Fibroblast of lung (primary cell): ENCODE measurements around the gene MT3. TPM values are rescaled to one million over a fixed set of nuclear protein-coding genes. Genes with fewer than 3 reads are reported as not detected.
A peak's percentile ranks its signal among the peaks of the same experiment; 100 is the strongest.

Experiments
- DNase-seq, 2 donors: peaks; one replicate each; pipeline versions ENCODE4 v3.0.0 to v3.0.0-alpha.2; 2010; ENCODE audit warnings: low read depth in 2 of 2
- H2AFZ ChIP-seq: 2 replicates; pipeline ENCODE4 v1.5.1; 2012; ENCODE audit warnings: low read length, control low read depth, inconsistent platforms
- H3K27ac ChIP-seq: 2 replicates; pipeline ENCODE4 v1.5.1; 2011; ENCODE audit warnings: low read length, control low read depth; ENCODE audit not compliant: insufficient read depth
- H3K27me3 ChIP-seq: 2 replicates; pipeline ENCODE4 v1.5.1; 2011; ENCODE audit warnings: mild to moderate bottlenecking, low read length; ENCODE audit not compliant: control insufficient read depth, insufficient read depth
- H3K36me3 ChIP-seq: 2 replicates; pipeline ENCODE4 v1.5.1; 2011; ENCODE audit warnings: low read length; ENCODE audit not compliant: control insufficient read depth, insufficient read depth
- H3K4me1 ChIP-seq: 2 replicates; pipeline ENCODE4 v1.5.1; 2011; ENCODE audit warnings: low read length; ENCODE audit not compliant: control insufficient read depth, insufficient read depth; ENCODE audit errors: extremely low read depth
- H3K4me2 ChIP-seq: 2 replicates; pipeline ENCODE4 v1.5.1; 2011; ENCODE audit warnings: low read length, control low read depth; ENCODE audit not compliant: insufficient read depth; ENCODE audit errors: extremely low read depth
- H3K4me3 ChIP-seq, 4 experiments: fragments of 200-600 bp in 1 of 4; sonication (generic) in 1 of 4; replicated peaks in 1 of 4; 2 replicates each; pipeline ENCODE4 v1.5.1; 2011 to 2016; ENCODE audit warnings: low read length in 4 of 4, low read depth in 3 of 4, mild to moderate bottlenecking in 3 of 4, control low read depth in 2 of 4, inconsistent platforms in 1 of 4, mixed read lengths in 1 of 4; ENCODE audit not compliant: insufficient read depth in 1 of 4; ENCODE audit errors: control extremely low read depth in 1 of 4
- H3K79me2 ChIP-seq: 2 replicates; pipeline ENCODE4 v1.5.1; 2012; ENCODE audit warnings: mild to moderate bottlenecking, low read length, inconsistent platforms; ENCODE audit not compliant: control insufficient read depth, insufficient read depth
- H3K9ac ChIP-seq: 2 replicates; pipeline ENCODE4 v1.5.1; 2011; ENCODE audit warnings: mild to moderate bottlenecking, low read length, control low read depth; ENCODE audit not compliant: insufficient read depth
- H3K9me3 ChIP-seq: 2 replicates; pipeline ENCODE4 v1.5.1; 2012; ENCODE audit warnings: low read depth, low read length; ENCODE audit not compliant: control insufficient read depth, insufficient read depth
- H4K20me1 ChIP-seq: 2 replicates; pipeline ENCODE4 v1.5.1; 2011; ENCODE audit warnings: low read length; ENCODE audit not compliant: control insufficient read depth, insufficient read depth; ENCODE audit errors: extremely low read depth
- EZH2 ChIP-seq: IDR thresholded peaks from 2 replicates; pipeline ENCODE4 v1.5.1; 2012; ENCODE audit warnings: low read length, control low read depth, mild to moderate bottlenecking; ENCODE audit errors: missing control alignments
- polyA plus RNA-seq, 2 donors: library from polyadenylated mRNA; depleted of rRNA in 1 of 2; stranded (reverse) in 1 of 2; unstranded in 1 of 2; fragments of >200 nt; gene quantifications; 2 replicates each; pipeline ENCODE4 v1.2.1, GENCODE V29; 2011 to 2012; ENCODE audit warnings: missing spikeins in 1 of 2
- total RNA-seq: library from RNA; depleted of rRNA; stranded (reverse); fragments of >200 nt; gene quantifications from 2 replicates; pipeline ENCODE4 v1.2.1, GENCODE V29; 2014
- TF ChIP-seq, protein P1 (sequence below), 2 donors: IDR thresholded peaks in 1 of 2; conservative IDR thresholded peaks in 1 of 2; 1 replicate in 1 of 2; 2 replicates in 1 of 2; pipeline ENCODE4 v1.5.1; 2011 to 2012; ENCODE audit warnings: low read length in 2 of 2, control low read depth in 1 of 2, inconsistent platforms in 1 of 2, low read depth in 1 of 2, mild to moderate bottlenecking in 1 of 2

MT3 gene
- total and polyA plus RNA-seq, 2 donors (not counting 1 experiment from before 2014, with no cell fraction given) = not detected

DNA sequence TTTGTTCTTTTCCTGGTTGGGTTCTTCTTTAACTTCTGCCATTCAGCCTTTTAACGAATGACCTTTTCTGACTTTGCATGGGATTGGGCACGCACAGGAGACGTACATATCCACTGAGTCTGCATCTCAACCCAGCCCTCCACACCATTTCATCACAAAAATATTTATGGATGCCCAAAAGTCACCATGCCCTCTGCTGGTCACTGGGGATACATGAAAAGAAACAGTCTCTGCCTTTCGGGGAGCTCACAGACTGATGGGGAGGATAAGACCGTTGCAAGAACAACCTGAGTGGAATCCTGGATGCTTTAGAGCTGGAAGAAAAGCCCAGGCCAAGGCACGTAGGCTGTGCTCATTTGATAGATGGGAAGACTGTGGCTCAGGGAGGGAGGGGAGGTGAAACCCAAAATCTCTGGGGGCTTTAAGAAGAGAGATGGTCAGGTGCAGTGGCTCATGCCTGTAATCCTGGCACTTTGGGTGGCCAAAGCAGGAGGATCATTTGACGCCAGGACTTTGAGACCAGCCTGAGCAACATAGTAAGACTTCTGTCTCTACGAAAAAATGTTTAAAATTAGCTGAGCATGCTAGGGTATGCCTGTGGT is 11.2 kb downstream of the MT3 start:
- Histone ChIP-seq H3K9ac (no peak overlapping the region), H4K20me1 (no peaks in the 10 kb centered on the region), H3K4me2 (no peak overlapping the region), H3K4me3 (no peak overlapping the region), H3K79me2 (no peaks in the 10 kb centered on the region), H2AFZ (peak overlapping the region; percentile 63), H3K4me1 (peaks cover 2% of the 10 kb centered on the region), H3K27ac (no peak overlapping the region), H3K9me3 (no peaks in the 10 kb centered on the region), H3K27me3 (no peaks in the 10 kb centered on the region), H3K36me3 (no peaks in the 10 kb centered on the region)
- TF ChIP-seq EZH2 = no peak
- TF ChIP-seq, protein P1, sequence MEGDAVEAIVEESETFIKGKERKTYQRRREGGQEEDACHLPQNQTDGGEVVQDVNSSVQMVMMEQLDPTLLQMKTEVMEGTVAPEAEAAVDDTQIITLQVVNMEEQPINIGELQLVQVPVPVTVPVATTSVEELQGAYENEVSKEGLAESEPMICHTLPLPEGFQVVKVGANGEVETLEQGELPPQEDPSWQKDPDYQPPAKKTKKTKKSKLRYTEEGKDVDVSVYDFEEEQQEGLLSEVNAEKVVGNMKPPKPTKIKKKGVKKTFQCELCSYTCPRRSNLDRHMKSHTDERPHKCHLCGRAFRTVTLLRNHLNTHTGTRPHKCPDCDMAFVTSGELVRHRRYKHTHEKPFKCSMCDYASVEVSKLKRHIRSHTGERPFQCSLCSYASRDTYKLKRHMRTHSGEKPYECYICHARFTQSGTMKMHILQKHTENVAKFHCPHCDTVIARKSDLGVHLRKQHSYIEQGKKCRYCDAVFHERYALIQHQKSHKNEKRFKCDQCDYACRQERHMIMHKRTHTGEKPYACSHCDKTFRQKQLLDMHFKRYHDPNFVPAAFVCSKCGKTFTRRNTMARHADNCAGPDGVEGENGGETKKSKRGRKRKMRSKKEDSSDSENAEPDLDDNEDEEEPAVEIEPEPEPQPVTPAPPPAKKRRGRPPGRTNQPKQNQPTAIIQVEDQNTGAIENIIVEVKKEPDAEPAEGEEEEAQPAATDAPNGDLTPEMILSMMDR (conservative IDR thresholded peaks at IDR 0.05 in 1 of 2, IDR thresholded peaks at IDR 0.05 in 1 of 2; ENCODE audit: low read depth in 1 of 2, low read length in 2 of 2) = peak; percentile 50 to 81
- peak; percentile 55 to 63 for DNase-seq

DNA sequence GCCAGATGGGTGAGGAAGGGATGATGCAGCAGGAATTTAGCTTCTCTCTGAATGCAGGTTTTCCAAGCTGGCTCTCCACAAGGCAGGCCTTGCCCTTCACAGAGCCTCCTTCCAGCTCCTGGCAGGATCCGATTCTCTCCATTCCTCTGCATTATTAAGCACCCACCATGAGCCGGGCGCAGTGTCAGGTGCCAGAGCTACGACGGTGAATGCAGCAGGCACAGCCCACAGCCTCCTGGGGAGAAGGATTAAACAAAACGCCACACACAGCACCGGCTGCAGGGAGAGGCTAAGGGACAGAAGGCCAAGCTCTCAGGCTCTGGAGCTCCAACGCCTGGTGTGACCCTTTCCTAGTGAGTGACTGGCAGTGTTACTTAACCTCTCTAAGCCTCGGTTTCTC is 12.0 kb downstream of the MT3 start:
- H3K9ac ChIP-seq = no peak overlapping the region
- TF ChIP-seq, protein P1 (conservative IDR thresholded peaks at IDR 0.05 in 1 of 2, IDR thresholded peaks at IDR 0.05 in 1 of 2; ENCODE audit: low read depth in 1 of 2, low read length in 2 of 2) = no peak
- TF ChIP-seq EZH2 = no peak
- no peak overlapping the region for H3K4me2 ChIP-seq
- H3K27me3 ChIP-seq = no peaks in the 10 kb centered on the region
- no peaks in the 10 kb centered on the region for H3K79me2 ChIP-seq
- no peaks in the 10 kb centered on the region for H3K9me3 ChIP-seq
- H3K36me3 ChIP-seq = no peaks in the 10 kb centered on the region
- no peaks in the 10 kb centered on the region for H4K20me1 ChIP-seq
- DNase-seq = no peak
- peaks cover 9% of the 10 kb centered on the region for H3K4me1 ChIP-seq
- no peak overlapping the region for H2AFZ ChIP-seq
- H3K27ac ChIP-seq = no peak overlapping the region
- no peak overlapping the region for H3K4me3 ChIP-seq

DNA sequence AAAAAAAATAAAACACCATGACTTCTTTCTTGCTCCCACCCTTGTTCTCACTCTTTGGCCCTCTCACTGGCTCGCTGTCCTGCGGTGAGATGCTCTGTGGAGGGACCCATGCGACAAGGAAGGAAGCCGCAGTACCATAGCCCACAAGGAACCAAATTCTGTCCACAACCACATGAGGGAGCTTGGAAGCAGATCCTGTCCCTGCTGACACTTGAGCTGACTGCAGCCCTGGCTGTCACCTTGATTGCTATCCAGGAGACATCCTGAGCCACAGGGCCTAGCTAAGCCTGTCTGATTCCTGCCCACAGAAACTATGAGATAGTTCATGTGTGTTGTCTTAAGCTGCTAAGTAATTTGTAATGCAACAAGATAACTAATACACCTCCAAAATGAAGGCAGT is 14.3 kb downstream of the MT3 start:
- Histone ChIP-seq H3K4me3 (no peak overlapping the region), H3K9me3 (no peaks in the 10 kb centered on the region), H3K4me2 (no peak overlapping the region), H2AFZ (no peak overlapping the region), H3K79me2 (peaks cover 2% of the 10 kb centered on the region), H4K20me1 (no peaks in the 10 kb centered on the region), H3K9ac (no peak overlapping the region), H3K27me3 (no peaks in the 10 kb centered on the region), H3K4me1 (peaks cover 22% of the 10 kb centered on the region), H3K36me3 (no peaks in the 10 kb centered on the region), H3K27ac (no peak overlapping the region)
- DNase-seq = peak; percentile 37 to 47
- no peak for TF ChIP-seq EZH2
- TF ChIP-seq, protein P1 (conservative IDR thresholded peaks at IDR 0.05 in 1 of 2, IDR thresholded peaks at IDR 0.05 in 1 of 2; ENCODE audit: low read depth in 1 of 2, low read length in 2 of 2) = peak; percentile 8 to 47
